ENCODE measurements around the gene HSBP1. TPM values are rescaled to one million over a fixed set of nuclear protein-coding genes. Genes with fewer than 3 reads are reported as not detected.

Gene HSBP1
- 110 and 121 TPM in 2 replicates for total RNA-seq

GRCh38 chr16:83807710-83808572, at the start of gene HSBP1:
TSS of gene HSBP1 (plus strand) at chr16:83807978. CDS start at chr16:83808077, 99 bp downstream.

Other genes starting within 250 kb of the HSBP1 start
- 3.4 and 3.8 TPM in 2 replicates for gene MLYCD, start 91.1 kb downstream of the HSBP1 start, total RNA-seq
- 3.7 and 7.2 TPM in 2 replicates for gene OSGIN1, start 145.3 kb downstream of the HSBP1 start, total RNA-seq
- gene NECAB2, start 160.3 kb downstream of the HSBP1 start, total RNA-seq: 0.13 and 0.30 TPM in 2 replicates
- gene SLC38A8, start 234.8 kb downstream of the HSBP1 start, total RNA-seq: not detected in 2 replicates

All from smooth muscle cell of the pulmonary artery (primary cell).